ENCODE data around the gene YPEL2. TPM values are rescaled to one million over a fixed set of nuclear protein-coding genes. Genes with fewer than 3 reads are reported as not detected.

Gene YPEL2
- total and polyA plus RNA-seq, 2 of the 13 experiments (the other 11 are each of a cell fraction or from before 2014, with no cell fraction given), result 8.5 to 21.1 TPM

DNA sequence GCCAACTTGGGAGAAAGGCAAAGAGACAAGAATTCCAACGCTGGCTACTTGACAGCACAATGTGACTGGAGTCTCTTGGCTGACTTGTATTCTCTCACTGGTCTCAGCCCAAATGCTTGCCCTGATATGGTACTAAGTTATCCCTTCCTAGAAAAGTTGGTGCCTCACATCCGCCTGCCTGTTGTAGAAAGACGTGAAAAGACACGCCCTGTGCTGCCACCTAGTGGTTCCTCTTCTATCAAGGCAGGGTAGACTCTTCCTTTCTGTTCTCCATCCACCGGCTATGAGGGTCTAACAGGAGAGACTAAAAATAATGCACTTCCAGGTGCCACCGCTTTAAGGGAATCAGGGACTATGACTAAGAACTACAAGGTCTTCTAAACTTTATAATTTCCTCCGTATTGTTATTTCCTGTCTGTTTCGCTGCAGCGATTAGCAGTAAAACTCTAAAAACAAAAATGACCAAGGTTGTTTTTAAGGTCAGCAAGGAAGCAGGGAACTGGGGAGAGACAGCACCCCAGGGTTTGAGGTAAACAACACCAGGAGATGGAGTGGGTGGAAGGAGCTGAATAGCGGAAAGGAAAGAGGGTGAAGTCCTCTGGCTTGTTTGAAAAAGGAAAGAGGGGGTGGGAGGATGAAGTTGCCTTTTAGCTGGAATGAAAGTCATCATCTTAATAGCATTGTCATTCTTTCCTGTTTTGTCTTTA lies 109.5 kb downstream of the YPEL2 start (continued):
- TF ChIP-seq, protein P1, sequence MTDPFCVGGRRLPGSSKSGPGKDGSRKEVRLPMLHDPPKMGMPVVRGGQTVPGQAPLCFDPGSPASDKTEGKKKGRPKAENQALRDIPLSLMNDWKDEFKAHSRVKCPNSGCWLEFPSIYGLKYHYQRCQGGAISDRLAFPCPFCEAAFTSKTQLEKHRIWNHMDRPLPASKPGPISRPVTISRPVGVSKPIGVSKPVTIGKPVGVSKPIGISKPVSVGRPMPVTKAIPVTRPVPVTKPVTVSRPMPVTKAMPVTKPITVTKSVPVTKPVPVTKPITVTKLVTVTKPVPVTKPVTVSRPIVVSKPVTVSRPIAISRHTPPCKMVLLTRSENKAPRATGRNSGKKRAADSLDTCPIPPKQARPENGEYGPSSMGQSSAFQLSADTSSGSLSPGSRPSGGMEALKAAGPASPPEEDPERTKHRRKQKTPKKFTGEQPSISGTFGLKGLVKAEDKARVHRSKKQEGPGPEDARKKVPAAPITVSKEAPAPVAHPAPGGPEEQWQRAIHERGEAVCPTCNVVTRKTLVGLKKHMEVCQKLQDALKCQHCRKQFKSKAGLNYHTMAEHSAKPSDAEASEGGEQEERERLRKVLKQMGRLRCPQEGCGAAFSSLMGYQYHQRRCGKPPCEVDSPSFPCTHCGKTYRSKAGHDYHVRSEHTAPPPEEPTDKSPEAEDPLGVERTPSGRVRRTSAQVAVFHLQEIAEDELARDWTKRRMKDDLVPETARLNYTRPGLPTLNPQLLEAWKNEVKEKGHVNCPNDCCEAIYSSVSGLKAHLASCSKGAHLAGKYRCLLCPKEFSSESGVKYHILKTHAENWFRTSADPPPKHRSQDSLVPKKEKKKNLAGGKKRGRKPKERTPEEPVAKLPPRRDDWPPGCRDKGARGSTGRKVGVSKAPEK (CRISPR knock-in tag; IDR thresholded peaks at IDR 0.05; ENCODE audit: borderline replicate concordance), result no peak
- TF ChIP-seq TOE1 (CRISPR knock-in tag; IDR thresholded peaks at IDR 0.05), result no peak
- no peak for TF ChIP-seq ZNF781 (CRISPR knock-in tag; IDR thresholded peaks at IDR 0.05; ENCODE audit: borderline replicate concordance, not compliant biosample characterization)
- no peak for TF ChIP-seq NFIB (CRISPR knock-in tag; IDR thresholded peaks at IDR 0.05; ENCODE audit: borderline replicate concordance)
- no peak for TF ChIP-seq ARNT (IDR thresholded peaks at IDR 0.05)
- TF ChIP-seq, protein P2, sequence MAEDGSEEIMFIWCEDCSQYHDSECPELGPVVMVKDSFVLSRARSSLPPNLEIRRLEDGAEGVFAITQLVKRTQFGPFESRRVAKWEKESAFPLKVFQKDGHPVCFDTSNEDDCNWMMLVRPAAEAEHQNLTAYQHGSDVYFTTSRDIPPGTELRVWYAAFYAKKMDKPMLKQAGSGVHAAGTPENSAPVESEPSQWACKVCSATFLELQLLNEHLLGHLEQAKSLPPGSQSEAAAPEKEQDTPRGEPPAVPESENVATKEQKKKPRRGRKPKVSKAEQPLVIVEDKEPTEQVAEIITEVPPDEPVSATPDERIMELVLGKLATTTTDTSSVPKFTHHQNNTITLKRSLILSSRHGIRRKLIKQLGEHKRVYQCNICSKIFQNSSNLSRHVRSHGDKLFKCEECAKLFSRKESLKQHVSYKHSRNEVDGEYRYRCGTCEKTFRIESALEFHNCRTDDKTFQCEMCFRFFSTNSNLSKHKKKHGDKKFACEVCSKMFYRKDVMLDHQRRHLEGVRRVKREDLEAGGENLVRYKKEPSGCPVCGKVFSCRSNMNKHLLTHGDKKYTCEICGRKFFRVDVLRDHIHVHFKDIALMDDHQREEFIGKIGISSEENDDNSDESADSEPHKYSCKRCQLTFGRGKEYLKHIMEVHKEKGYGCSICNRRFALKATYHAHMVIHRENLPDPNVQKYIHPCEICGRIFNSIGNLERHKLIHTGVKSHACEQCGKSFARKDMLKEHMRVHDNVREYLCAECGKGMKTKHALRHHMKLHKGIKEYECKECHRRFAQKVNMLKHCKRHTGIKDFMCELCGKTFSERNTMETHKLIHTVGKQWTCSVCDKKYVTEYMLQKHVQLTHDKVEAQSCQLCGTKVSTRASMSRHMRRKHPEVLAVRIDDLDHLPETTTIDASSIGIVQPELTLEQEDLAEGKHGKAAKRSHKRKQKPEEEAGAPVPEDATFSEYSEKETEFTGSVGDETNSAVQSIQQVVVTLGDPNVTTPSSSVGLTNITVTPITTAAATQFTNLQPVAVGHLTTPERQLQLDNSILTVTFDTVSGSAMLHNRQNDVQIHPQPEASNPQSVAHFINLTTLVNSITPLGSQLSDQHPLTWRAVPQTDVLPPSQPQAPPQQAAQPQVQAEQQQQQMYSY (CRISPR knock-in tag; IDR thresholded peaks at IDR 0.05), result no peak
- no peak for TF ChIP-seq SIN3B (IDR thresholded peaks at IDR 0.05; ENCODE audit: low read length)
- TF ChIP-seq, protein P3, sequence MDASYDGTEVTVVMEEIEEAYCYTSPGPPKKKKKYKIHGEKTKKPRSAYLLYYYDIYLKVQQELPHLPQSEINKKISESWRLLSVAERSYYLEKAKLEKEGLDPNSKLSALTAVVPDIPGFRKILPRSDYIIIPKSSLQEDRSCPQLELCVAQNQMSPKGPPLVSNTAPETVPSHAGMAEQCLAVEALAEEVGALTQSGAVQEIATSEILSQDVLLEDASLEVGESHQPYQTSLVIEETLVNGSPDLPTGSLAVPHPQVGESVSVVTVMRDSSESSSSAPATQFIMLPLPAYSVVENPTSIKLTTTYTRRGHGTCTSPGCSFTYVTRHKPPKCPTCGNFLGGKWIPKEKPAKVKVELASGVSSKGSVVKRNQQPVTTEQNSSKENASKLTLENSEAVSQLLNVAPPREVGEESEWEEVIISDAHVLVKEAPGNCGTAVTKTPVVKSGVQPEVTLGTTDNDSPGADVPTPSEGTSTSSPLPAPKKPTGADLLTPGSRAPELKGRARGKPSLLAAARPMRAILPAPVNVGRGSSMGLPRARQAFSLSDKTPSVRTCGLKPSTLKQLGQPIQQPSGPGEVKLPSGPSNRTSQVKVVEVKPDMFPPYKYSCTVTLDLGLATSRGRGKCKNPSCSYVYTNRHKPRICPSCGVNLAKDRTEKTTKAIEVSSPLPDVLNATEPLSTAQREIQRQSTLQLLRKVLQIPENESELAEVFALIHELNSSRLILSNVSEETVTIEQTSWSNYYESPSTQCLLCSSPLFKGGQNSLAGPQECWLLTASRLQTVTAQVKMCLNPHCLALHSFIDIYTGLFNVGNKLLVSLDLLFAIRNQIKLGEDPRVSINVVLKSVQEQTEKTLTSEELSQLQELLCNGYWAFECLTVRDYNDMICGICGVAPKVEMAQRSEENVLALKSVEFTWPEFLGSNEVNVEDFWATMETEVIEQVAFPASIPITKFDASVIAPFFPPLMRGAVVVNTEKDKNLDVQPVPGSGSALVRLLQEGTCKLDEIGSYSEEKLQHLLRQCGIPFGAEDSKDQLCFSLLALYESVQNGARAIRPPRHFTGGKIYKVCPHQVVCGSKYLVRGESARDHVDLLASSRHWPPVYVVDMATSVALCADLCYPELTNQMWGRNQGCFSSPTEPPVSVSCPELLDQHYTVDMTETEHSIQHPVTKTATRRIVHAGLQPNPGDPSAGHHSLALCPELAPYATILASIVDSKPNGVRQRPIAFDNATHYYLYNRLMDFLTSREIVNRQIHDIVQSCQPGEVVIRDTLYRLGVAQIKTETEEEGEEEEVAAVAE (CRISPR knock-in tag; IDR thresholded peaks at IDR 0.05; ENCODE audit: borderline replicate concordance), result no peak
- TF ChIP-seq, protein P4, sequence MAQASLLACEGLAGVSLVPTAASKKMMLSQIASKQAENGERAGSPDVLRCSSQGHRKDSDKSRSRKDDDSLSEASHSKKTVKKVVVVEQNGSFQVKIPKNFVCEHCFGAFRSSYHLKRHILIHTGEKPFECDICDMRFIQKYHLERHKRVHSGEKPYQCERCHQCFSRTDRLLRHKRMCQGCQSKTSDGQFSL (CRISPR knock-in tag; IDR thresholded peaks at IDR 0.05), result no peak
- TF ChIP-seq, protein P5, sequence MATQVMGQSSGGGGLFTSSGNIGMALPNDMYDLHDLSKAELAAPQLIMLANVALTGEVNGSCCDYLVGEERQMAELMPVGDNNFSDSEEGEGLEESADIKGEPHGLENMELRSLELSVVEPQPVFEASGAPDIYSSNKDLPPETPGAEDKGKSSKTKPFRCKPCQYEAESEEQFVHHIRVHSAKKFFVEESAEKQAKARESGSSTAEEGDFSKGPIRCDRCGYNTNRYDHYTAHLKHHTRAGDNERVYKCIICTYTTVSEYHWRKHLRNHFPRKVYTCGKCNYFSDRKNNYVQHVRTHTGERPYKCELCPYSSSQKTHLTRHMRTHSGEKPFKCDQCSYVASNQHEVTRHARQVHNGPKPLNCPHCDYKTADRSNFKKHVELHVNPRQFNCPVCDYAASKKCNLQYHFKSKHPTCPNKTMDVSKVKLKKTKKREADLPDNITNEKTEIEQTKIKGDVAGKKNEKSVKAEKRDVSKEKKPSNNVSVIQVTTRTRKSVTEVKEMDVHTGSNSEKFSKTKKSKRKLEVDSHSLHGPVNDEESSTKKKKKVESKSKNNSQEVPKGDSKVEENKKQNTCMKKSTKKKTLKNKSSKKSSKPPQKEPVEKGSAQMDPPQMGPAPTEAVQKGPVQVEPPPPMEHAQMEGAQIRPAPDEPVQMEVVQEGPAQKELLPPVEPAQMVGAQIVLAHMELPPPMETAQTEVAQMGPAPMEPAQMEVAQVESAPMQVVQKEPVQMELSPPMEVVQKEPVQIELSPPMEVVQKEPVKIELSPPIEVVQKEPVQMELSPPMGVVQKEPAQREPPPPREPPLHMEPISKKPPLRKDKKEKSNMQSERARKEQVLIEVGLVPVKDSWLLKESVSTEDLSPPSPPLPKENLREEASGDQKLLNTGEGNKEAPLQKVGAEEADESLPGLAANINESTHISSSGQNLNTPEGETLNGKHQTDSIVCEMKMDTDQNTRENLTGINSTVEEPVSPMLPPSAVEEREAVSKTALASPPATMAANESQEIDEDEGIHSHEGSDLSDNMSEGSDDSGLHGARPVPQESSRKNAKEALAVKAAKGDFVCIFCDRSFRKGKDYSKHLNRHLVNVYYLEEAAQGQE (IDR thresholded peaks at IDR 0.05; ENCODE audit: borderline replicate concordance in 1 of 2, low read depth in 1 of 2, low read length in 2 of 2), result no peak
